Measurements from ENCODE around the gene HSD17B4. TPM values are rescaled to one million over a fixed set of nuclear protein-coding genes. Genes with fewer than 3 reads are reported as not detected.
A peak's percentile ranks its signal among the peaks of the same experiment; 100 is the strongest.
"Not testable (repeated sequence)": the region's sequence is repeated elsewhere in the genome, so short reads cannot be mapped to it uniquely, and the experiment has no call there.

The HSD17B4 gene
- total RNA-seq, 4 donors from 2014 or later = 105 to 224 (median 166) TPM

- in situ Hi-C loops (cut with MboI; ENCODE audit: low pct_ligation_motif_present in 1 of 4, low pct_unique_long_range_greater_than_20kb in 1 of 4, low sequenced_read_pairs in 3 of 4) (no loop called here), intact Hi-C loops (cut with DNase I; ENCODE audit: low total_unique reads) (no loop called here)
- Histone ChIP-seq H3K4me3 (no peak overlapping the region), H3K9me3 (no peaks in the 10 kb centered on the region), H3K27me3 (no peaks in the 10 kb centered on the region), H3K36me3 (no peaks in the 10 kb centered on the region), H3K4me1 (peaks cover 0 to 15% (median 2%) of the 10 kb centered on the region in 4 donors), H3K27ac (no peak overlapping the region)
- TF ChIP-seq EP300 (IDR thresholded peaks at IDR 0.05; ENCODE audit: low read depth) (no peak), CTCF (IDR thresholded peaks at IDR 0.05) (peak; percentile 29 to 43 (median 42))
- 60 to 100% methylated on average over 1 to 8 of the region's 8 CpGs for WGBS, 2 donors (ENCODE audit: low coverage in 1 of 2)
- peak; percentile 74 for DNase-seq
Measured at GRCh38 chr5:119435436-119436132, 16.7 kb upstream of the HSD17B4 start.

DNA sequence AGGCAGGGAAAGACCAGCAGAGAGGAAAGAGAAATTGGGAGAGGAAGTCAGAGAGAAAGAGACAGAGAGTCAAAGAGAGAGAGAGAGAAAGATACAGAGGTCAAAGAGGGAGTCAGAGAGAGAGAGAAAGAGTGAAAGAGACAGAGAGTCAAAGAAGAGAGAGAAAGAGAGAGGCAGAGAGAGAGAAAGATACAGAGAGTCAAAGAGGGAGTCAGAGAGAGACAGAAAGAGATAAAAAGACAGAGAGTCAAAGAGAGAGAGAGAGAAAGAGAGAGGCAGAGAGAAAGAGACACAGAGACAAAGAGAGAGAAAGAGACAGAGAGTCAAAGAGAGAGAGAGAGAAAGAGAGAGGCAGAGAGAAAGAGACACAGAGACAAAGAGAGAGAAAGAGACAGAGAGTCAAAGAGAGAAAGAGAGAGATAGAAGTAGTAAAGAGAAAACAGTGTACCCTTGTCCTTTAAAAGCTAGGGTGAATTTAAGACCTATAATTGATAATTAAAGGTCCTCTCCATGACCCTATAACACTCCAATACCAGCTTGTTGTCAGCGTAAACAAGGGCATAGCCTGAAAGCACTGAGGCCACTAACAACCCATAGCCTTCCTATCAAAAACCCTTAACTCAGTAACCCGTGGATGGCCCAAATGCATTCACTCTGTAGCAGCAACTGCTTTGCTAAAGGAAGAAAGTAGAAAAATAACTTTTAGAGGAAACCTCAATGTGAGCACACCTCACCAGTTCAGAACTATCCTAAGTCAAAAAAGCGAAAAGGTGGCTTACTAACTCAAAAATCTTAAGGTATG lies 14.3 kb upstream of the HSD17B4 start:
- in situ Hi-C loops (cut with MboI; ENCODE audit: low pct_ligation_motif_present in 1 of 4, low pct_unique_long_range_greater_than_20kb in 1 of 4, low sequenced_read_pairs in 3 of 4); H3K4me3 ChIP-seq; intact Hi-C loops (cut with DNase I; ENCODE audit: low total_unique reads); H3K36me3 ChIP-seq; H3K27me3 ChIP-seq; DNase-seq; H3K9me3 ChIP-seq: not testable (repeated sequence)
- 81 to 88% methylated on average over 2 to 3 of the region's 3 CpGs for WGBS, 2 donors (ENCODE audit: low coverage in 1 of 2)
- H3K4me1 ChIP-seq = peaks cover 0 to 15% (median 2%) of the 10 kb centered on the region in 4 donors
- H3K27ac ChIP-seq = peak overlapping the region in 1 of 4 donors; percentile 66

GRCh38 chr5:119438587-119438917 lies 13.7 kb upstream of the HSD17B4 start:
- DNase-seq; H3K27me3 ChIP-seq; H3K4me3 ChIP-seq; H3K36me3 ChIP-seq; H3K9me3 ChIP-seq; in situ Hi-C loops (cut with MboI; ENCODE audit: low pct_ligation_motif_present in 1 of 4, low pct_unique_long_range_greater_than_20kb in 1 of 4, low sequenced_read_pairs in 3 of 4); intact Hi-C loops (cut with DNase I; ENCODE audit: low total_unique reads): not testable (repeated sequence)
- Histone ChIP-seq H3K4me1 (peaks cover 0 to 15% (median 2%) of the 10 kb centered on the region in 4 donors), H3K27ac (peak overlapping the region; percentile 45 to 79 (median 62))
- 29 to 41% methylated on average over 1 of the region's 1 CpG for WGBS, 2 donors (ENCODE audit: low coverage in 1 of 2)

GRCh38 chr5:119439140-119439631 lies 13.1 kb upstream of the HSD17B4 start:
- no peaks in the 10 kb centered on the region for H3K9me3 ChIP-seq
- peak in 2 of 3 donors; percentile 49 to 67 for TF ChIP-seq POLR2AphosphoS5 (IDR thresholded peaks at IDR 0.05)
- no peak for TF ChIP-seq CTCF (IDR thresholded peaks at IDR 0.05)
- TF ChIP-seq POLR2A (IDR thresholded peaks at IDR 0.05) = peak; percentile 43
- TF ChIP-seq EP300 (IDR thresholded peaks at IDR 0.05; ENCODE audit: low read depth) = peak; percentile 97
- H3K27me3 ChIP-seq = no peaks in the 10 kb centered on the region
- WGBS, 2 donors (ENCODE audit: low coverage in 1 of 2) = 39 to 47% methylated on average over 6 to 8 of the region's 8 CpGs
- H3K27ac ChIP-seq = peak overlapping the region; percentile 45 to 79 (median 62)
- peaks cover 0 to 15% (median 2%) of the 10 kb centered on the region in 4 donors for H3K4me1 ChIP-seq
- intact Hi-C loops (cut with DNase I; ENCODE audit: low total_unique reads) (no loop called here), in situ Hi-C loops (cut with MboI; ENCODE audit: low pct_ligation_motif_present in 1 of 4, low pct_unique_long_range_greater_than_20kb in 1 of 4, low sequenced_read_pairs in 3 of 4) (no loop called here)
- H3K4me3 ChIP-seq = peak overlapping the region in 1 of 4 donors; percentile 17
- H3K36me3 ChIP-seq = no peaks in the 10 kb centered on the region
- peak; percentile 73 for DNase-seq

DNA sequence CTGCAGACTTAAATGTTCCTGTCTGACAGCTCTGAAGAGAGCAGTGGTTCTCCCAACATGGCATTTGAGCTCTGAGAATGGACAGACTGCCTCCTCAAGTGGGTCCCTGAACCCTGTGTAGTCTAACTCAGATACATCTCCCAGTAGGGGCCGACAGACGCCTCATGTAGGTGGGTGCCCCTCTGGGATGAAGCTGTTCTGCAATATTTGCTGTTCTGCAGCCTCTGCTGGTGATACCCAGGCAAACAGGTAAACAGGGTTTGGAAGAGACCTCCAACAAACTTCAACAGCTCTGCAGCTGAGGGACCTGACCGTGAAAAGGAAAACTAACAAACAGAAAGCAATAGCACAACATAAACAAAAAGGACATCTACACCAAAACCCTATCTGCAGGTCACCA lies 12.7 kb upstream of the HSD17B4 start:
- H3K4me3 ChIP-seq = not testable (repeated sequence)
- WGBS, 2 donors (ENCODE audit: low coverage in 1 of 2) = 69 to 83% methylated on average over 1 to 3 of the region's 3 CpGs

GRCh38 chr5:119444643-119445042 lies 7.7 kb upstream of the HSD17B4 start:
- H3K36me3 ChIP-seq; in situ Hi-C loops (cut with MboI; ENCODE audit: low pct_ligation_motif_present in 1 of 4, low pct_unique_long_range_greater_than_20kb in 1 of 4, low sequenced_read_pairs in 3 of 4); H3K9me3 ChIP-seq; DNase-seq; H3K4me1 ChIP-seq; H3K27ac ChIP-seq; H3K27me3 ChIP-seq; H3K4me3 ChIP-seq; intact Hi-C loops (cut with DNase I; ENCODE audit: low total_unique reads): not testable (repeated sequence)
- WGBS, 2 donors (ENCODE audit: low coverage in 1 of 2) = 88 to 91% methylated on average over 4 of the region's 4 CpGs

More for the DNA sequence above, 12.7 kb upstream of the HSD17B4 start:
- H3K36me3 ChIP-seq; in situ Hi-C loops (cut with MboI; ENCODE audit: low pct_ligation_motif_present in 1 of 4, low pct_unique_long_range_greater_than_20kb in 1 of 4, low sequenced_read_pairs in 3 of 4); intact Hi-C loops (cut with DNase I; ENCODE audit: low total_unique reads); DNase-seq; H3K27me3 ChIP-seq; H3K9me3 ChIP-seq: not testable (repeated sequence)
- H3K4me1 ChIP-seq = peaks cover 0 to 15% (median 2%) of the 10 kb centered on the region in 4 donors
- H3K27ac ChIP-seq = peak overlapping the region; percentile 45 to 79 (median 62)

Measured in transverse colon (tissue), 4 donors.